Measurements from ENCODE around the gene SNX9. TPM values are rescaled to one million over a fixed set of nuclear protein-coding genes. Genes with fewer than 3 reads are reported as not detected.
"Not testable (repeated sequence)": the region's sequence is repeated elsewhere in the genome, so short reads cannot be mapped to it uniquely, and the experiment has no call there.

SNX9 gene
- total and polyA plus RNA-seq, 2 of the 8 experiments (the other 6 are each of a cell fraction or from before 2014, with no cell fraction given), result 11.8 to 23.2 TPM

DNA sequence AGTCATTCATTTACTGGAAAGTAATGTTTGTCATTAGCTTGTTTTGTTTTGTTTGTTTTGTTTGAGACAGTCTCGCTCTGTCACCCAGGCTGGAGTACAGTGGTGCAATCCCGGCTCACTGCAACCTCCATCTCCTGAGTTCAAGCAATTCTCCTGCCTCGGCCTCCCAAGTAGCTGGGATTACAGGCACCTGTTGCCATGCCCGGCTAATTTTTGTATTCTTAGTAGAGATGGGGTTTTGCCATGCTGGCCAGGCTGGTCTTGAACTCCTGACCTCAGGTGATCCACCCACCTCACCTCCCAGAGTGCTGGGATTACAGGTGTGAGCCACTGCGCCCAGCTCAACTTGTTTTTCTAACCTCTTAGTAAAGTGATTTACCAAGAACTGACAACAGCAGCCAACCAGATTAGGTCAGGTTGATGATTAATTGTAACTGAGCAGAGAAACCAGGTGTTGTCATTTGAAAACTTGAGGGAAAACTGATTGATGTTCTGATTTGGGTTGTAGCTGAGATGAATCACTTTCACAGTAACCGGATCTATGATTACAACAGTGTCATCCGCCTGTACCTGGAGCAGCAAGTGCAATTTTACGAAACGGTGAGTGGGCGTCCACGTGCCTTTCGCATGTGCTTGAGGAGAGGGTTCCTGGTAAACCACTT, 117.5 kb downstream of the SNX9 start:
- H2BK20ac ChIP-seq (ENCODE audit: low read length); H2BK5ac ChIP-seq (ENCODE audit: low read depth, low read length); H3K27me3 ChIP-seq (replicated peaks in 1 of 4; ENCODE audit: control insufficient read depth in 3 of 4, extremely low read depth in 1 of 4, insufficient read depth in 3 of 4, low read length in 3 of 4); H3K79me2 ChIP-seq (ENCODE audit: control insufficient read depth in 1 of 2, insufficient read depth in 2 of 2, low read length in 2 of 2); H3K18ac ChIP-seq (ENCODE audit: extremely low read depth, low read length); H2BK120ac ChIP-seq (replicated peaks; ENCODE audit: low read depth, low read length); H3K56ac ChIP-seq (replicated peaks; ENCODE audit: insufficient read length, low read depth, low read length); DNase-seq (ENCODE audit: low read depth in 1 of 2, low spot score in 2 of 2); H3K4me1 ChIP-seq (replicated peaks in 1 of 4; ENCODE audit: control insufficient read depth in 3 of 4, insufficient read depth in 4 of 4, low read length in 3 of 4); H3K4me3 ChIP-seq (ENCODE audit: extremely low read depth in 1 of 4, insufficient read depth in 2 of 4, low read depth in 3 of 4, low read length in 4 of 4); H3K23ac ChIP-seq (ENCODE audit: insufficient read length); H3K9ac ChIP-seq (replicated peaks in 1 of 4; ENCODE audit: extremely low read depth in 1 of 4, low read depth in 3 of 4, low read length in 3 of 4); H3K9me3 ChIP-seq (ENCODE audit: insufficient read depth in 2 of 2, low read depth in 1 of 2, low read length in 1 of 2); H2AFZ ChIP-seq (ENCODE audit: low read length); H4K8ac ChIP-seq (ENCODE audit: extremely low read depth, insufficient read depth, low read length); H3K4me2 ChIP-seq (ENCODE audit: insufficient read depth in 1 of 2, low read depth in 2 of 2, low read length in 2 of 2); H3K27ac ChIP-seq (ENCODE audit: low read depth, low read length); H3K14ac ChIP-seq (ENCODE audit: insufficient read length); H4K20me1 ChIP-seq (replicated peaks in 1 of 2; ENCODE audit: control insufficient read depth in 1 of 2, insufficient read depth in 2 of 2, low read length in 2 of 2); FAIRE-seq; H2BK12ac ChIP-seq (ENCODE audit: low read depth, low read length); H4K91ac ChIP-seq (replicated peaks; ENCODE audit: insufficient read length, low read length); H2BK15ac ChIP-seq (ENCODE audit: low read length); H3K23me2 ChIP-seq (ENCODE audit: low read depth, low read length); H3K4ac ChIP-seq (replicated peaks; ENCODE audit: insufficient read length, low read depth, low read length); H3K79me1 ChIP-seq (ENCODE audit: low read depth, low read length); H2AK5ac ChIP-seq (ENCODE audit: low read depth, low read length); POLR2A ChIA-PET (ENCODE audit: partially characterized antibody); H4K5ac ChIP-seq (ENCODE audit: insufficient read length, low read depth, low read length): not testable (repeated sequence)
- CTCF ChIA-PET (ENCODE audit: partially characterized antibody), result interaction anchor here (1.2 to 3.2 kb wide), 2 partner anchors 67 to 131 kb away, joined by 3 to 11 read pairs; no protein-coding TSS in a partner anchor
- H3K36me3 ChIP-seq (ENCODE audit: control insufficient read depth in 2 of 4, insufficient read depth in 4 of 4, low read length in 3 of 4), result peaks cover 10 to 58% (median 34%) of the 10 kb centered on the region in 4 experiments
- 96% methylated on average over 12 of the region's 12 CpGs; no CpG with 5 or more reads in 1 of the 2 experiments for WGBS, 2 experiments (ENCODE audit: extremely low coverage in 1 of 2, insufficient coverage in 1 of 2, insufficient read length in 1 of 2, insufficient replicate concordance in 2 of 2, low coverage in 1 of 2, low lambda C conversion rate in 2 of 2, missing lambda C conversion rate in 1 of 2)

Data from H1 (cell line).